Prostate gland (tissue), 2 donors: ENCODE data around the gene CCL15. TPM values are rescaled to one million over a fixed set of nuclear protein-coding genes. Genes with fewer than 3 reads are reported as not detected.

Experiments
- DNase-seq: peaks from one replicate; pipeline ENCODE4 v3.0.0-alpha.2; 2019; ENCODE audit warnings: low spot score
- H3K27ac ChIP-seq, 2 donors: fragments of 200-600 bp; sonication (generic); 2 replicates each; pipeline ENCODE4 v1.5.1; 2017 to 2019
- H3K27me3 ChIP-seq: fragments of 200-600 bp; sonication (generic); replicated peaks from 2 replicates; pipeline ENCODE4 v1.5.1; 2019; ENCODE audit not compliant: insufficient read depth
- H3K36me3 ChIP-seq, 2 donors: fragments of 200-600 bp; sonication (generic); 1 replicate in 1 of 2; 2 replicates in 1 of 2; pipeline versions ENCODE4 v1.5.1 to v1.8.1; 2017 to 2019
- H3K4me1 ChIP-seq: fragments of 200-600 bp; sonication (generic); replicated peaks from 2 replicates; pipeline ENCODE4 v1.5.1; 2019
- H3K4me3 ChIP-seq, 2 donors: fragments of 200-600 bp; sonication (generic); 2 replicates each; pipeline ENCODE4 v1.5.1; 2017 to 2019
- H3K9me3 ChIP-seq: fragments of 200-600 bp; sonication (generic); 2 replicates; pipeline ENCODE4 v1.5.1; 2017
- CTCF ChIP-seq, 4 experiments: fragments of 200-600 bp in 2 of 4; fragments of 450-650 bp in 2 of 4; sonication (generic) in 2 of 4; IDR thresholded peaks; 1 replicate in 3 of 4; 2 replicates in 1 of 4; pipeline ENCODE4 v1.5.1; 2016 to 2019; ENCODE audit warnings: antibody characterized with exemption in 4 of 4, mild to moderate bottlenecking in 2 of 4, moderate library complexity in 2 of 4
- POLR2A ChIP-seq: fragments of 450-650 bp; IDR thresholded peaks from one replicate; pipeline ENCODE4 v1.6.1; 2016; ENCODE audit warnings: antibody characterized with exemption, mild to moderate bottlenecking
- POLR2AphosphoS5 ChIP-seq: sonication (generic); formaldehyde crosslinking; IDR thresholded peaks from one replicate; pipeline ENCODE4 v1.6.1; 2017; ENCODE audit warnings: antibody characterized with exemption
- WGBS: methylation state at CpG from one replicate; pipeline ENCODE4 v1.1.5; 2018; 5-methylcytosine and 5-hydroxymethylcytosine counted together
- intact Hi-C: fragments of 100-400 bp; cut with DNase I; formaldehyde crosslinking; loops from one replicate; pipeline ENCODE4 v1.14.2; 2022
- total RNA-seq, 2 donors: library from RNA; depleted of rRNA; stranded (reverse); fragments of >200 nt; gene quantifications; one replicate each; pipeline ENCODE4 v1.1.0, GENCODE V29; 2016

CCL15 gene
- total RNA-seq, 2 donors from 2014 or later, result not detected

GRCh38 chr17:35982409-35983191, 18.8 kb downstream of the CCL15 start:
- H3K27ac ChIP-seq, result no peak overlapping the region
- H3K9me3 ChIP-seq, result no peaks in the 10 kb centered on the region
- TF ChIP-seq POLR2AphosphoS5 (no peak), POLR2A (no peak)
- DNase-seq, result no peak
- WGBS, result 89% methylated on average over 3 of the region's 3 CpGs
- no peaks in the 10 kb centered on the region for H3K36me3 ChIP-seq
- intact Hi-C loops, result no loop called here
- no peaks in the 10 kb centered on the region for H3K27me3 ChIP-seq
- no peaks in the 10 kb centered on the region for H3K4me1 ChIP-seq
- no peak overlapping the region for H3K4me3 ChIP-seq

DNA sequence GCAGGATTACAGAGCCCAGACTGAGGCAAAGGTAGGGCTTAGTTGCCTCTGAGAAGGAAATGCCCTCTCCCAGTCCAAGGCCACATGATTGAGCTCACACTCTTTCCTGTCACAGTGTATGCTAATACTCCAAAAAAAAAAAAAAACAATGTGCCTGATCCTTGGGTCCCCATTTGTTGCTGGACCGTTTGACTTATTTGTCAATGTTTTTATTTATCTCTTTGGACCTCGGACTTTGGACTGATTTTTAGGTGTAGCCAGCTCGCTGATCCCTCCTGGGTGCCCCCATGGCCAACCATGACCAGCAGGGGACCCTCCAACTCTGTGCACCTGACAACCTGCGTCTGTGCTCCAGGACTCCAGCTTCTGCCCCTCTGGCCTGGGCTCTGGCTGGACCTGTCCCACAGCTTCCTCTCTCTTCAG, 19.4 kb downstream of the CCL15 start:
- 71% methylated on average over 4 of the region's 4 CpGs for WGBS
- TF ChIP-seq POLR2A, result no peak
- intact Hi-C loops, result no loop called here
- H3K36me3 ChIP-seq, result no peaks in the 10 kb centered on the region
- DNase-seq, result no peak
- H3K27me3 ChIP-seq, result no peaks in the 10 kb centered on the region
- H3K4me1 ChIP-seq, result no peaks in the 10 kb centered on the region
- no peaks in the 10 kb centered on the region for H3K9me3 ChIP-seq
- no peak overlapping the region for H3K4me3 ChIP-seq
- no peak overlapping the region for H3K27ac ChIP-seq

DNA sequence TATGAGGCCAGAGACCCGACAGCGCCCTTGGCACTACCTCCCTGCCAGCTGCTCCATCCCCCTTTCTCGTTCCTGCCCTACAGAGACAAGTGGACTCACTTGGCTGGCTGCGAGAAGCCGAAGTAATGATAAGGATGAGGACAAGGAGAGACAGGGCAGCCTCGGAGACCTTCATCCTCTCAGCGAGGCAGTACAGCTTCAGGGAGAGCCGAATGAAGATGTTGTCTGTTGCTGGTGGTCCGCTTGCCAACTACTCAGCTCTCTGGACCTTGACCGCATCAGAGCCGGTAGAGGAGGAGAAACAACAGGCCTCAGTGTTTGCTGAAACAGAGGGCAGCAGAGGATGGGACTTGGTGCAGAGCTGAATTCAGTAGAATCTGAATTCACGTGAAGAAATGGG, 20.1 kb downstream of the CCL15 start, which contains the start of gene CCL16:
Gene CCL16, minus strand, starts transcription at position 252 of the 400 bp plus-strand sequence. Its CDS starts 77 bp downstream, at position 175.
- DNase-seq, result no peak
- H3K4me1 ChIP-seq, result no peaks in the 10 kb centered on the region
- no peaks in the 10 kb centered on the region for H3K36me3 ChIP-seq
- H3K9me3 ChIP-seq, result no peaks in the 10 kb centered on the region
- H3K27me3 ChIP-seq, result no peaks in the 10 kb centered on the region
- intact Hi-C loops, result no loop called here
- no peak within 1 kb of the TSS for H3K27ac ChIP-seq
- 93% methylated on average over 12 of the region's 12 CpGs for WGBS
- no peak within 1 kb of the TSS for H3K4me3 ChIP-seq
- TF ChIP-seq POLR2AphosphoS5, result no peak
- no peak for TF ChIP-seq CTCF (IDR thresholded peaks at IDR 0.05)
- TF ChIP-seq POLR2A, result no peak

GRCh38 chr17:35978346-35978745, 23.0 kb downstream of the CCL15 start:
- Histone ChIP-seq H3K4me3 (no peak overlapping the region), H3K27me3 (no peaks in the 10 kb centered on the region), H3K36me3 (no peaks in the 10 kb centered on the region), H3K4me1 (peaks cover 2% of the 10 kb centered on the region), H3K9me3 (no peaks in the 10 kb centered on the region), H3K27ac (no peak overlapping the region)
- 76% methylated on average over 3 of the region's 3 CpGs for WGBS
- TF ChIP-seq CTCF (IDR thresholded peaks at IDR 0.05) (no peak), POLR2AphosphoS5 (no peak), POLR2A (no peak)
- no peak for DNase-seq
- intact Hi-C loops, result loop anchor here (10.0 kb wide), 1 partner anchor 166 kb away; no protein-coding TSS in a partner anchor

- WGBS, result 95% methylated on average over 7 of the region's 7 CpGs
- intact Hi-C loops, result loop anchor here (10.0 kb wide), 1 partner anchor 167 kb away; no protein-coding TSS in a partner anchor
- H3K4me1 ChIP-seq, result peaks cover 2% of the 10 kb centered on the region
- H3K4me3 ChIP-seq, result no peak overlapping the region
- TF ChIP-seq POLR2AphosphoS5 (no peak), CTCF (IDR thresholded peaks at IDR 0.05) (no peak), POLR2A (no peak)
- H3K27me3 ChIP-seq, result no peaks in the 10 kb centered on the region
- no peaks in the 10 kb centered on the region for H3K36me3 ChIP-seq
- DNase-seq, result no peak
- no peaks in the 10 kb centered on the region for H3K9me3 ChIP-seq
- H3K27ac ChIP-seq, result no peak overlapping the region
Measured at GRCh38 chr17:35977509-35977908, 23.8 kb downstream of the CCL15 start.
